AG09309 (cell line): ENCODE measurements around the gene USP5.
"Not testable (repeated sequence)": the region's sequence is repeated elsewhere in the genome, so short reads cannot be mapped to it uniquely, and the experiment has no call there.

Experiments used
- DNase-seq: peaks from one replicate; pipeline ENCODE4 v3.0.0-alpha.2; 2010; ENCODE audit warnings: low read depth
- H3K4me3 ChIP-seq: 2 replicates; pipeline ENCODE4 v1.5.1; 2011; ENCODE audit warnings: mild to moderate bottlenecking, low read depth, low read length, moderate library complexity; ENCODE audit not compliant: control insufficient read depth
- CTCF ChIP-seq: IDR thresholded peaks from 2 replicates; pipeline ENCODE4 v1.5.1; 2011; ENCODE audit warnings: mild to moderate bottlenecking, low read depth, low read length, inconsistent platforms; ENCODE audit not compliant: insufficient read depth, control insufficient read depth; ENCODE audit errors: missing control alignments

USP5 gene

DNA sequence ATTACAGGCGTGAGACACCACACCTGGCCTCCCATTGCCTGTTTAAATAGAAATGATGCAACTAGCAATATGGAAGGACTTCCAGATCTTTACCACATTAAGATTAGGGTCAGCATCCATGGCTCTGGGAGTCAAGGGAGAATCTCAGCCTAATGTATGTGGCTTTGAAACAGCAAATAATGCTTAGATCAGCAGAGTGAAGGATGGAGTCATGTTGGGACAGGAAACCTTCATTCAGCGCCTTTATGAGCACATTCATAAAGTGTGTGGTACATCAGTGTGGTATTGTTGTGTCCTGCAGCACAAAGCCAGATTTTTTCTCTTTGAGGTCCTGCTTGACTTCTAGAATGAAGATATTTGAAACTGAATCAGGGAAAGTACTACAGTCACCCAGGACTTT is 36.4 kb downstream of the USP5 start:
- TF ChIP-seq CTCF: no peak
- H3K4me3 ChIP-seq: no peak overlapping the region
- no peak for DNase-seq

- DNase-seq, H3K4me3 ChIP-seq: not testable (repeated sequence)
Observed at GRCh38 chr12:6888794-6889193, 36.8 kb downstream of the USP5 start.

GRCh38 chr12:6889775-6890573 is 38.0 kb downstream of the USP5 start:
- not testable (repeated sequence) for H3K4me3 ChIP-seq, DNase-seq

DNA sequence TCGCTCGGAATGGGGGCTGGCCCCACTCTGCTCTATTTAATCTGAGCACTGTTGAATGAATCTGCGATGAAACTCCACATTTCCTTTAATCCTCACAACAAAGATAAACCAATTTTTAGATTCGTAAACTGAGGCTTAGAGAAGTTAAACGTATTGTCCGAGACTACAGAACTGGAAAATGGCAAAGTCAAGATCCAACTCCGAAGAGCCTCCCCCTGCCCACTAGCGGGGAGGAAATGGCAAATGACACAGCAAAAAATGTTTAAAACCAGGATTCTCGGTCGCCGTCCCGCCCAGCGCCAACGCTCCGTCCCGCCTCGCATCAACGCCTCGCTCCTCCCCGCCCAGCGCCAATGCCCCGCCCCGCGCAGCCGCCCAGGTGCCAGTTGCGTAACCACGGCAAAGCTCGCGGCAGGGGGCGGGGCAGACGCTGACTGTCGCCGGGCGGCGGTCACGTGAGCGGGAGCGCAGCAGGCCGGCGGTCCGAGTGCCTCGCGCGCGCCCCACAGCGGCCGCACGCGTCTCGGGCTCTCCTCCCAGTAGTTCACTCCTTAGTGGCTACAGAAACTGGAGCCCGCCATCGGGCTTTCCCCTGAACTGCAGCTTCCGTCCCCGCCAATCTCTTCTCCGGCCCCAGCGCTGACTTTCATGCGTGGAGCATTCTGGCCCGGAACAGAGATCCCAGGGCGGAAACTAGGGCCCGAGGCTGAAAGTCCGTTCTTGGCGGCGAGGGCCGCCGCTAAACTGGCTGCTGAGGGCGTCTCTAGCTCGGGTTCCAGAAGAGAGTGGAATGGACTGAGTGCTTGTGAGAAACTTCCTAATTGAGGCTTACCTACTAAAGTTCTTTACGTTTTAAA is 39.1 kb downstream of the USP5 start:
- peak; percentile 68 for DNase-seq
- TF ChIP-seq CTCF: peak; percentile 65
- H3K4me3 ChIP-seq: peak overlapping the region; percentile 35

DNA sequence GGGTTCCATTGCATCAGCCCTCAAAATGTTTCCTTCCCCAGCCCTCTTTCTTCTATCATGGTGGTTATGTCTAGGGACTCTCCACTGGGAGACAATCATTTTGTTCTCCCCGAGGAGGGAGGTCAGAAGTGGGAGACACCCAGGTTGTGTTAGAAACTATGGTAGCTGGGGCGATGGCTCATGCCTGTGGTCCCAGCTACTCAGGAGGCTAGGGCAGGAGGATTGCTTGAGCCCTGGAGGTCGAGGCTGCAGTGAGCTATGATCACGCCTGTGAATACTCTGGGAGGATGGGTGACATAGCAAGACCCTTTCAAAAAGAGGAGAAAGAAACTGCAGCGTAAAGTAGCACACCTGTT is 39.7 kb downstream of the USP5 start:
- peak overlapping the region; percentile 35 for H3K4me3 ChIP-seq
- DNase-seq: no peak
- TF ChIP-seq CTCF: no peak

GRCh38 chr12:6892683-6893082 is 40.7 kb downstream of the USP5 start:
- DNase-seq, H3K4me3 ChIP-seq: not testable (repeated sequence)

DNA sequence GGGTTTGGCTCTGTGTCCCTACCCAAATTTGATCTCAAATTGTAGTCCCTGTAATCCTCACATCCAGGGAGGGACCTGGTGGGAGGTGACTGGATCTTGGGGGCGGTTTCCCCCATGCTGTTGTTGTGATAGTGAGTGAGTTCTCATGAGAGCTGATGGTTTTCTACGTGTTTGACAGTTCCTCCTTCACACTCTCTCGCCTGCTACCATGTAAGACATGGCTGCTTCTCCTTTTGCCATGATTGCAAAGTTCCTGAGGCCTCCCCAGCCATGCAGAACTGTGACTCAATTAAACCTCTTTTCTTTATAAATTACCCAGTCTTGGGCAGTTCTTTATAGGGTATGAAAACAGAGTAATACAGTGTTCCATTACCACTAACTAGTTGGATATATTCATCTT is 42.4 kb downstream of the USP5 start:
- no peak overlapping the region for H3K4me3 ChIP-seq
- DNase-seq: no peak
- TF ChIP-seq CTCF: no peak

DNA sequence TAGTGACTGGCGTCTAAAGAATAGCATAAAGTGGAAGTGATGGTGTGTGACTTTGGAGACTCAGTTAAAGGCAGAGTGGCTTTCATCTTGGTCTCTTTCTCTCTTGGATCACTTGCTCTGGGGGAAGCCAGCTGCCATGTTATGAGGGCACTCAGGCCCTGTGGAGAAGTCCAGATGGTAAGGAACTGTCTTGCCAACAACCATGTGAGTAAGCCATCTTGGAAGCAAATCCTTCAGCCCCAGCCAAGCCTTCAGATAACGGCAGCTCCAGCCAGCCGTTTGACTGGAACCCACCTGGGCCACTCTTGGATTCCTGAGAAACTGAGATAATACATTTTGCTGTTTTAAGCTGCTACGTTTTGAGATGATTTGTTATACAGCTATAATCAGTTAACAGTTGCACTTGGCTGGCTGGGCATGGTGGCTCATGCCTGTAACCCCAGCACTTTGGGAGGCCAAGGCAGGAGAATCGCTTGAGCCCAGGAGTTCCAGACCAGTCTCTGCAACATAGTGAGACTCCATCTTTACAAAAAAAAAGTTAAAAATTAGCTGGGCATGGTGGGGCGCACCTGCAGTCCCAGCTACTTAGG is 45.0 kb downstream of the USP5 start:
- DNase-seq: no peak
- no peak for TF ChIP-seq CTCF
- H3K4me3 ChIP-seq: no peak overlapping the region
